DMS53 (cell line): Measurements from ENCODE around the gene SMPX.
"Not testable (repeated sequence)": the region's sequence is repeated elsewhere in the genome, so short reads cannot be mapped to it uniquely, and the experiment has no call there.

Experiments
- DNase-seq: peaks from one replicate; lab custom pipeline; 2025; lab: John Stamatoyannopoulos, UW

Gene SMPX

DNA sequence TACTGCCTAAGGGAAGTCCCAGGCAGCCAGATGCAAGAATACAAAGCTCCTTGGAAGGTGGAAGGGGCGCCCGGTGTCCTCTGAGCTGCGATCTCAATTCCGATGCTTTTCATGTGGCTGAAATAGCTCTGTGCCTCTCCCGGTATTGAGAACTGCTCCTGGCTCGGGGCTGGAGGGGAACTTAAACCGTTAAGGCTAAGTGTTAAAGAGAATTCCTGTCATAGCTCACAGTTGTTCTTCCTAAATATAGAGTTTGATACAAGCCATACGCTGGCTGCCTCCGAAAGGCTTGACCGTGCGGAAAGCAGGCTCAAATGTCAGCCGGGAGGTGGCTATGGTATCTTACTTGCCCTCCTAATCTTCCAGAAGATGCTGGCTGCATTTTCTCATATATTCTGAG is at the start of gene SMPX:
Gene SMPX (minus strand): TSS at position 157 of the 400 bp plus-strand sequence. CDS start 3,826 bp downstream, outside the sequence.
- DNase-seq, result no peak

DNA sequence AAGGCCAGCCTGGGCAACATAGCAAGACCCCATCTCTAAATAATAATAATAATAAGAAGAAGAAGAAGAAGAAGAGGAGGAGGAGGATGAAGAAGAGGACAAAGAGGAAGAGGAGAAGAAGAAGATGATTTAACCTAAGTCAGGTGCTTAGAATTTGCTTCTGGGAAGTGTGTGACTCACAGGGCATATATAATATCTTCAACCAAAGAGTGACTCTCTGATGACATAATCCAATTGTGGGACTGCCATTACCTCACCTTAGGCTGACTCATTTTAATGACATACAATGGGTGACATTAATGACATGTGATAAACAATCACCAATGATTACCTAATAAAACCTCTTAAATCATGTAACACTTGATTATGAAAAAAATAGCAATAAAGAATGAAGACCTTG is 48.8 kb upstream of the SMPX start:
- peak; percentile 57 for DNase-seq

GRCh38 chrX:21802839-21803238 is 44.9 kb upstream of the SMPX start:
- no peak for DNase-seq

GRCh38 chrX:21802054-21802670 is 44.2 kb upstream of the SMPX start:
- no peak for DNase-seq

DNA sequence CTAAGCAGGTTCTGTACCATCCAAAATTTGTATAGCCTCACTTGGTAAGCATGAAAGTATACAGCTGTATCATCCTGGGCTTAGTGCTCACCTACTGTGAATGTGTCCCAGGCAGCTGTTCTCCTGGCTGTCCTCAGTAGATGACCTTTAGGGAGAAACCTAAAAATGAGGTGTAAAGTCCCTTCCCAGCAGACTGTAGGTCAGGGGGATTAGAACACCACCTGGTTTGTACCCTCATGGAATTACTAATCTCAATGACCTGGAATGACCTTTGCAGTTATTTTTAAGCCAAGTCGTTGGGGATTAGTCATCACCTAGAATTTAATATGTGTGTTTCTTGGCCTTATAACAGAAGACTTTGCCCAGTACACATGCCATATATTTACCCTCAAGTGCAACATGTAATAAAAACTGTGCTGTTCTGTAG is 42.4 kb upstream of the SMPX start:
- peak; percentile 3 for DNase-seq

- DNase-seq, result no peak
Measured at GRCh38 chrX:21799767-21800166, 41.9 kb upstream of the SMPX start.

- no peak for DNase-seq
Measured at GRCh38 chrX:21798677-21799219, 40.8 kb upstream of the SMPX start.

DNA sequence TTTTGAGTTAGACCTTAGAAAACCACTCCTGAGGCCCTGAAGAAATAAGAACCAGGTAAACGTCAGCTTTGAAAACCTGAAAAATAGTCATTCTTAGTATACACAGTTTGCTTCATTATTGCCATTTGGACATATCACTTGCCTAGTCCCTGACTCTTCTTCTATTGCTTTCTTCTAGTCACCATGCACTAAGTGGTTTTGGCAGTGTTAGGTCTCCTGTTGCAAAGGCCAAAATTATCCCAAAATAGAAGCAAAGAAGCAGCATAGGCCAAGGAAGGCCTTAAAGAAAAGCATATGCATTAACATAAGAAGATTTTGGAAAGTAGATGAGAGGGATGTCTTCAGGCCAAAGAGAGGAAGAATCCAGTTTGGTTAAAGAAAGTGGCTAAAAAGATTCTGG is 24.1 kb upstream of the SMPX start:
- DNase-seq, result no peak

DNA sequence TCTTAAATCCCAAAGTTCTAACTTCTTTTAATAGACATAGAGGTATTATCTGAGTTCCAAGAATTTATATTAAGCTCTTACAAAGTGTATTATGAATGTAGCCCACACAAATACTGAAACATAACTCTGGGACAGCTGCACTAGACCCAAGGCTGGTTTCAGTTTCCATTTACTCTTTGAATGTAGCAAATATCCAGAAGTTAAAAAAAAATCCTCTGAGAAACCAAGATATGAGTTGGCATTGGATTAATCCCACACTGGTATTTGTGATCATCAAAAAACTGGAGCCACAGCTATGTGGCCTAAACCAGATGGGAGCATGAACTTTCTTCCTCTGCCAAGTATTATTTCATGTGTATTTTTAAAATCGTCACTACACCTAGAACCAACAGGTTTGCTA is 23.6 kb upstream of the SMPX start:
- no peak for DNase-seq

GRCh38 chrX:21779095-21779494 is 21.2 kb upstream of the SMPX start:
- no peak for DNase-seq

DNA sequence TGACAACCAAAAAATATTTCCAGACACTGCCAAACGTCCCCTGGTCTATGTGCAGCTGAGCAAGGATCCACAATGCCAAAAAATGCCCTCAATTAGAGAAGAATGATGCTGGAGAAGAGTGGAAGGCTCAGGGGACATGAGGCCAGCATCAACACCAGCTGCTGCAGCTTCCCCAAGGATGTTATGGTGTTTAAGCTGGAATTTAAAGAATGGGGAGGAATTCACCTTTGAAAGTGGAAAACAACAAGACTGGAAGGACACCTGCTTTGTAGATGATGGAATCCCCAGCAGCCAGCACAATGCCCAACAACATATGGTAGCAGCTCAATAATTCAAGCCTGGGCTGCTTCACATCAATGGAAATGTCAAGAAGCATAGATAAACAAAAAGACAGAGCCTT is 20.3 kb upstream of the SMPX start:
- no peak for DNase-seq

DNA sequence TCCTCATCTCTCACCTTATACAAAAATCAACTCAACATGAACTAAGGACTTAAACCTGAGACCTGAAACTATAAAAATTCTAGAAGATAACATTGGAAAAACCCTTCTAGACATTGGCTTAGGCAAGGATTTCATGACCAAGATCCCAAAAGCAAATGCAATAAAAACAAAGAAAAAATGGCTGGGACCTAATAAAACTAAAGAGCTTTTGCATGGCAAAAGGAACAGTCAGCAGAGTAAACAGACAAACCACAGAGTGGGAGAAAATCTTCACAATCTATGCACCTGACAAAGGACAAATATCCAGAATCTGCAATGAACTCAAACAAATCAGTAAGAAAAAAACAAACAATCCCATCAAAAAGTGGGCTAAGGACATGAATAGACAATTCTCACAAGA is 17.2 kb upstream of the SMPX start:
- not testable (repeated sequence) for DNase-seq

DNA sequence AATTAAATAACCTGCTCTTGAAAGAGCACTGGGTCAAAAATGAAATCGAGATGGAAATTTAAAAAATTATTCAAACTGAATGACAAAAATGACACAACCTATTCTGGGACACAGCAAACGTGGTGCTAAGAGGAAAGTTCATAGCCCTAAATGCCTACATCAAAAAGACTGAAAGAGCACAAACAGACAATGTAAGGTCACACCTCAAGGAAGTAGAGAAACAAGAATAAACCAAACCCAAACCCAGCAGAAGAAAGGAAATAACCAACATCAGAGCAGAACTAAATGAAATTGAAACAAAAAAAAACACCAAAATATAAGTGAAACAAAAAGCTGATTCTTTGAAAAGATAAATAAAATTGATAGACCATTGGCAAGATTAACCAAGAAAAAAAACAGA is 15.1 kb upstream of the SMPX start:
- not testable (repeated sequence) for DNase-seq

- DNase-seq, result no peak
Measured at GRCh38 chrX:21770631-21771321, 12.9 kb upstream of the SMPX start.

DNA sequence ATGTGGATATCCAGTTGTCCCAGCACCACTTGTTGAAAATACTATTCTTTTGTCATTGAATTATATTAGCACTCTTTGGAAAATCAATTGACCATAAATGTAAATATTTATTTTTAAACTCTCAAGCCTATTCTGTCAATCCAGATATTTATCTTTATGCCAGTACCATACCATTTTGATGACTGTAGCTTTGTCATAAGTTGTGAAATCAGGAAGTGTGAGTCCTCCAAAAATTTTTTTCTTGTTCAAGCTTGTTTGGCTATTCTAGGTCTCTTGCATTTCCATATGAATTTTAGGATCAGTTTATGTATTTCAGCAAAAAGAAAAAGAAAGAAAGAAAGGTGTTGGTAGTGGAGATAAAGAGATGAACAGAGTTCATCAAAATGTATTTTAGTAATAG is 8.2 kb upstream of the SMPX start:
- peak; percentile 59 for DNase-seq

DNA sequence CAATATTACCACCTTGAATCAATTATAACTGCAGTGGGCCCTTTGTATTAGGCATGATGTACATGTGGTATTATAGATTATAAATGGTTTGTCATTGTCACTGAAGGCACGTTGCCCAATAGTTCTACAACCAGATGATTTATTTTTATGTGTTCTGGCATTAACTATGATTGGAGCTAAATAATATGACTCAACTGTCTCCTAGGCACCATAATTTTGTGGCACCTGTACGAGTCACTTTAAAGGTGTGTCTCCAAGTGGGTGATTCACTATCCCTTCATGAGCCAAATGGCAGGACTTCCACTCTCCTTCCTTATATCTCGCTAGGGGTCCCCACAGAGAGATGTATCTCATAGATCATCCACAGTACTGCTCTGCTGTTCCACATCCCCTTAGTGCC is 6.1 kb upstream of the SMPX start:
- DNase-seq, result peak; percentile 32

- no peak for DNase-seq
Measured at GRCh38 chrX:21758488-21758887, 572 bp upstream of the SMPX start.

GRCh38 chrX:21756785-21757529 is 959 bp downstream of the SMPX start:
- no peak for DNase-seq

DNA sequence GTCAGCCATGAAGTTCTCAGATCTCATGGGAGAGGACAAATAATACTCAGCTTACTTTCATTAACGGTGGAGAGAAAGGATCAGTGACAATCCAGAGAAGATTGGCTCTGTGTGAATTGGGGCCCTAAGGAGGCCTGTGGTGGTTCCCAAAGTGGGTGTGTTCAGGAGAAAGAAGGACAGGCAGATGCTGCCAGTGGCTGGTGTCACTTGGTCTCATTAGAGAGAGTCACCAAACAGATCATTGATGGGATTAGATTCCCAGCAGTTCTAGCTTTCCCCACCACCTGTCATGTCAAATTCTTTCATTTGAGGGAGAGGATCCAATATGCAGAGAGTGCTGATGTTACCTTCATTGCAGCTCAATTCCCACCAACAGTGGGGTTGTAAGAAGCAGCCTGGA is 8.0 kb downstream of the SMPX start:
- no peak for DNase-seq

DNA sequence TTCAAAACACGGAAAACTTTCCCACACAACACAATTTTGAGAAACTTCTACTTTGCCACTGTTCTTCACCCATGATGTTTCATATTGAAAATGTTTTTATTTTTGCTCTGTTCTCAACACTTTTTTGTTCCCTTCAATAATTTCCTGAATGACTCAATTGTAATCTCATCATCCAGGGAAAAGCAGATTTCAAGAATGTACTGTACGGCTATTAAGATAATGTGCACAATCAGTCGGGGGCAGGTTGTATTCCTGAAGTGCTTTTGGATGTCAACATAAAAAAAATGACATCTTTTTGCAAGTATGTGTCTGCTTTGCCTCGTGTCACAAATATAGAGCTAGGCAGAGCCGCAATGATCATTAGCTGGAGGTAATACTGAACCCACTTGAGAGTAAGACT is 9.7 kb downstream of the SMPX start:
- no peak for DNase-seq

DNA sequence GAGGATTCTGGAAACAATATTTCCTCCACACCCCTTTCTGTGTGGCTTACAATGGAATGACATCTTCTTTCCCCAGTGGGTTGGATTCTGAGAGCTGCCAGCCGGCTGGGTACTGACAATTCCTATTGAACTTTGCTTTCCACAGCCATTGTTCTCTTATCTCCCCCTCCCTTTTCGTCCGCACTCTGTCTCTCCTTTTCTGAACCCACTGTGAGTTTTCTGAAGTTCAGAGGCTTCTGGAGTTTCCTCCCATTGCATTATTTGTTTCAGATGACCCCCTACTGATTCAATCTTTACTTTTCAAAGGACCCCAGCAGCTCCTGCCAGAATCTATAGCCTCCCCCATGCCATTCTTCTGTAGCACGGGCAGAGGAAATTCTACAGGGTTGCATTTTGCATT is 10.4 kb downstream of the SMPX start:
- no peak for DNase-seq

DNA sequence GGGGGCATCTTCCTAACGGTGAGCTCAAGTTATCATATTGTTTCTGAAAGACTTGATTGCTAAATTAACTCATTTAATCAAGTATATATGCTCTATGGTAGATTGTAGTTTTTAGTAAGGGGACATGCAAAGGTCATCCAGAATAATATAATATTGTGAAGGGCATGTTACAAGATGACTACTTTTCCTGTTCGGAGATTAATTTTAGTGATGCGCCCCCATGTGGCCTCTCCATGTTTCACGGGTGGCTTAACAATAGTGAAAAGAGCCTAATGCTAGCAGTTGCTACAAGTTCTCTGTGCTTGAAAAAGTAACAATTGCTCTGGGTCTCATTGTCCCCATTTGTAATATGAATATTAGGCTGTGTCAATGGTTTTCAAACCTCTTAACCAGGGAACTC is 12.2 kb downstream of the SMPX start:
- DNase-seq, result peak; percentile 60

- no peak for DNase-seq
Measured at GRCh38 chrX:21744721-21745120, 13.2 kb downstream of the SMPX start.
